Muscle of arm (tissue), 12 donors: ENCODE data around the gene DDIT3. TPM values are rescaled to one million over a fixed set of nuclear protein-coding genes. Genes with fewer than 3 reads are reported as not detected.

Source experiments
- DNase-seq: peaks from one replicate; pipeline ENCODE4 v3.0.0-alpha.2; 2013
- polyA plus RNA-seq, 12 donors: library from polyadenylated mRNA; unstranded; fragments of 120-200 nt; gene quantifications; one replicate each; pipeline ENCODE4 v1.2.1, GENCODE V29; 2013; ENCODE audit not compliant: insufficient read length in 12 of 12

DDIT3 gene
- polyA plus RNA-seq, 12 donors = 8.5 to 15.6 (median 13.2) TPM; not detected in 1

DNA sequence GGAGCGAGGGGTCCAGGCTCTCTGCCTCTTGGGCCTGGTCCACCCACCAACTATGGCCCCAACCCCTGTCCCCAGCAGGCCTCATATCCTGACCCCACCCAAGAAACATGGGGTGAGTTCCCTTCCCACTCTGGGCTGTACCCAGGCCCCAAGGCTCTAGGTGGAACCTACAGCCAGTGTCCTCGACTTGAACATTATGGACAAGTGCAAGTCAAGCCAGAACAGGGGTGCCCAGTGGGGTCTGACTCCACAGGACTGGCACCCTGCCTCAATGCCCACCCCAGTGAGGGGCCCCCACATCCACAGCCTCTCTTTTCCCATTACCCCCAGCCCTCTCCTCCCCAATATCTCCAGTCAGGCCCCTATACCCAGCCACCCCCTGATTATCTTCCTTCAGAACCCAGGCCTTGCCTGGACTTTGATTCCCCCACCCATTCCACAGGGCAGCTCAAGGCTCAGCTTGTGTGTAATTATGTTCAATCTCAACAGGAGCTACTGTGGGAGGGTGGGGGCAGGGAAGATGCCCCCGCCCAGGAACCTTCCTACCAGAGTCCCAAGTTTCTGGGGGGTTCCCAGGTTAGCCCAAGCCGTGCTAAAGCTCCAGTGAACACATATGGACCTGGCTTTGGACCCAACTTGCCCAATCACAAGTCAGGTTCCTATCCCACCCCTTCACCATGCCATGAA is 49.2 kb downstream of the DDIT3 start:
- DNase-seq = no peak

DNA sequence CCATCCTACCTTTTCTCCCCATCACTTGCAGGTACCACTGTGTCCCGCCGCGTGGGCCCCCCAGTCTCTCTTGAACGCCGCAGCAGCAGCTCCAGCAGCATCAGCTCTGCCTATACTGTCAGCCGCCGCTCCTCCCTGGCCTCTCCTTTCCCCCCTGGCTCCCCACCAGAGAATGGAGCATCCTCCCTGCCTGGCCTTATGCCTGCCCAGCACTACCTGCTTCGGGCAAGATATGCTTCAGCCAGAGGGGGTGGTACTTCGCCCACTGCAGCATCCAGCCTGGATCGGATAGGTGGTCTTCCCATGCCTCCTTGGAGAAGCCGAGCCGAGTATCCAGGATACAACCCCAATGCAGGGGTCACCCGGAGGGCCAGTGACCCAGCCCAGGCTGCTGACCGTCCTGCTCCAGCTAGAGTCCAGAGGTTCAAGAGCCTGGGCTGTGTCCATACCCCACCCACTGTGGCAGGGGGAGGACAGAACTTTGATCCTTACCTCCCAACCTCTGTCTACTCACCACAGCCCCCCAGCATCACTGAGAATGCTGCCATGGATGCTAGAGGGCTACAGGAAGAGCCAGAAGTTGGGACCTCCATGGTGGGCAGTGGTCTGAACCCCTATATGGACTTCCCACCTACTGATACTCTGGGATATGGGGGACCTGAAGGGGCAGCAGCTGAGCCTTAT is 49.9 kb downstream of the DDIT3 start:
- DNase-seq = no peak

DNA sequence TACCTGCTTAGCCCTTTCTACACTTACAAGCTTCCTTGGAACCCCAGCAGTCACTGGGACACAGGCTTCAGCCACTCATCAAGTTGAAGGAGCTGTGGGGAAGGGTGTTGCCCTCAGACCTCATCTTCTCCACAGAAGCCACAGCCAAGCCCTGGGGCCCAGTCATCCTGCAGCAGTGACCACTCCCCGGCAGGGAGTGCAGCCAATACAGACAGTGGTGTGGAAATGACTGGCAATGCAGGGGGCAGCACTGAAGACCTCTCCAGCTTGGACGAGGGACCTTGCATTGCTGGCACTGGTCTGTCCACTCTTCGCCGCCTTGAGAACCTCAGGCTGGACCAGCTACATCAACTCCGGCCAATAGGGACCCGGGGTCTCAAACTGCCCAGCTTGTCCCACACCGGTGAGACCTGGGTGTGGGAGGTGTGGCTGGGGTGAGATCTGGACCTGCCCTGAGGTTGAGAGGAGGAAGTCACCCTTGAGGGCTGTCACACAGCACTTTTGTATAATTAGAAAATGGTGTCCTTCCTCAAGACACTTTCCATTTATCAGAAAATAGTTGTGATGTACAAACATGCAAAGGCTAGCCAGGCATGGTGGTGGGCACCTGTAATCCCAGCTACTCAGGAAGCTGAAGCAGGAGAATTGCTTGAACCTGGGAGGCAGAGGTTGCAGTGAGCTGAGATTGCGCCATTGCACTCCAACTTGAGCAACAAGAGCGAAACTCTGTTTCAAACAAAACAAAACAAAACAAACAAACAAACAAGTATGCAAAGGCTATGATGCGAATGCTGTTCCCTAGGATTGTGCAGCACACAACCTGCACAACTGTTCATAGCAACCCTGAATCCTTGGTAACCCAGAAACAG is 50.8 kb downstream of the DDIT3 start:
- DNase-seq = no peak

DNA sequence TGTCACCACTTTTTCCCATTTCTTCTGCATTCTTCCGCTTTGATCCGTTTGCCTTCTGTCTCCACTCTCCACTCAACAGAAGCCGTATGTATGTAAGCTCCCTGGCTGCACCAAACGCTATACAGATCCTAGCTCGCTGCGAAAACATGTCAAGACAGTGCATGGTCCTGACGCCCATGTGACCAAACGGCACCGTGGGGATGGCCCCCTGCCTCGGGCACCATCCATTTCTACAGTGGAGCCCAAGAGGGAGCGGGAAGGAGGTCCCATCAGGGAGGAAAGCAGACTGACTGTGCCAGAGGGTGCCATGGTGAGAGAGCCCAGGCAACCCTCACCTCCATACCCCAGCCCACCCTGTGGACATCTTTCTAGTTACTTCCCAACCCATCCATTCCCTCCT is 52.4 kb downstream of the DDIT3 start:
- no peak for DNase-seq

DNA sequence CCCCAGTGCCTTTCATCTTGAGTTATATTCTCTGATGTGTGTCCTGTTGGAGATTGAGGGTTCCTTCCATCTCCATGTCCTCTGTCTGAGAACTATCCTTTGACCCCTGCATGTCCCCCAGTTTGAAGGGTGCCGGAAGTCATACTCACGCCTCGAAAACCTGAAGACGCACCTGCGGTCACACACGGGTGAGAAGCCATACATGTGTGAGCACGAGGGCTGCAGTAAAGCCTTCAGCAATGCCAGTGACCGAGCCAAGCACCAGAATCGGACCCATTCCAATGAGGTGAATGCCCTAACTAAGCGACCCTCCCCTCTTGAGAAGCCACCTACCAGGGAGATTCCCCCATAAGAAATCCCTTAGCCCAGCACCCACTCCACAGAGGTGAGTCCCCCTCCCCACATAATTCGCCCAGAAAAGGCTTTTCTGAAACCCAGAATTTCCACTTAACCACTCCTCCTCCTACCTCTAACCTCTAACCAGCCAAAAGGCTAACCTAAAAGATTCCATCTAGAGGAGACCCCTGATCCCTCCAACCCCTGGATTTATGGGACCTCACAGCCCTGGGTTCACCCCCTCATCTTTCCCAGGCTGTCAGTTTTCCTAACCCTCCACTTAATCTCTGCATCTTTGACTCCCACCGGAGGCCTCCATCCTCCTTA is 53.0 kb downstream of the DDIT3 start:
- no peak for DNase-seq

Other genes starting within 250 kb of the DDIT3 start
- 10 to 100 TPM in 11 of 12 donors, not detected in 1; 36.4 to 92.7 (median 55.7) TPM for gene R3HDM2, start 89.5 kb downstream of the DDIT3 start, polyA plus RNA-seq
- under 1 TPM in 8 of 12 donors, not detected in 4; 0.07 to 0.33 (median 0.15) TPM for gene INHBC, start 85.7 kb downstream of the DDIT3 start, polyA plus RNA-seq
- 1 to 10 TPM in 10 of 12 donors, not detected in 2; 1.0 to 3.4 (median 2.2) TPM for gene INHBE, start 65.2 kb downstream of the DDIT3 start, polyA plus RNA-seq
- 10 to 100 TPM in 6 of 12 donors, 1 to 10 TPM in 5, not detected in 1; 4.9 to 48.6 (median 10.1) TPM for gene GLI1, start 60.7 kb downstream of the DDIT3 start, polyA plus RNA-seq
- 10 to 100 TPM in 2 of 12 donors, 1 to 10 TPM in 9, not detected in 1; 3.4 to 18.7 (median 5.6) TPM for gene ARHGAP9, start 40.6 kb downstream of the DDIT3 start, polyA plus RNA-seq
- gene MARS1, start 32.4 kb downstream of the DDIT3 start, polyA plus RNA-seq = 100 to 1,000 TPM in 4 of 12 donors, 10 to 100 TPM in 7, not detected in 1; 77.3 to 150 (median 93.0) TPM
- 10 to 100 TPM in 11 of 12 donors, not detected in 1; 28.7 to 61.8 (median 39.2) TPM for gene MBD6, start 2.3 kb upstream of the DDIT3 start, polyA plus RNA-seq
- gene DCTN2, start 26.7 kb upstream of the DDIT3 start, polyA plus RNA-seq = 100 to 1,000 TPM in 11 of 12 donors, not detected in 1; 142 to 314 (median 155) TPM
- 1 to 10 TPM in 1 of 12 donors, under 1 TPM in 10, not detected in 1; 0.04 to 5.2 (median 0.21) TPM for gene KIF5A, start 29.5 kb upstream of the DDIT3 start, polyA plus RNA-seq
- 10 to 100 TPM in 11 of 12 donors, not detected in 1; 11.2 to 20.7 (median 12.2) TPM for gene PIP4K2C, start 70.7 kb upstream of the DDIT3 start, polyA plus RNA-seq
- gene DTX3, start 84.3 kb upstream of the DDIT3 start, polyA plus RNA-seq = 10 to 100 TPM in 11 of 12 donors, not detected in 1; 20.8 to 48.7 (median 27.1) TPM
- gene ARHGEF25, start 90.9 kb upstream of the DDIT3 start, polyA plus RNA-seq = 10 to 100 TPM in 11 of 12 donors, not detected in 1; 24.8 to 40.3 (median 34.3) TPM
- 10 to 100 TPM in 1 of 12 donors, 1 to 10 TPM in 10, not detected in 1; 1.7 to 12.2 (median 2.6) TPM for gene B4GALNT1, start 112.7 kb upstream of the DDIT3 start, polyA plus RNA-seq
- gene OS9, start 173.6 kb upstream of the DDIT3 start, polyA plus RNA-seq = 100 to 1,000 TPM in 10 of 12 donors, 10 to 100 TPM in 1, not detected in 1; 98.8 to 179 (median 121) TPM
- gene AGAP2, start 218.2 kb upstream of the DDIT3 start, polyA plus RNA-seq = 10 to 100 TPM in 3 of 12 donors, 1 to 10 TPM in 8, not detected in 1; 5.4 to 36.1 (median 8.7) TPM
- 10 to 100 TPM in 11 of 12 donors, not detected in 1; 40.6 to 55.8 (median 46.6) TPM for gene TSPAN31, start 224.5 kb upstream of the DDIT3 start, polyA plus RNA-seq
- gene CDK4, start 231.8 kb upstream of the DDIT3 start, polyA plus RNA-seq = 100 to 1,000 TPM in 11 of 12 donors, not detected in 1; 106 to 176 (median 131) TPM
- 10 to 100 TPM in 3 of 12 donors, 1 to 10 TPM in 8, not detected in 1; 5.1 to 12.2 (median 7.8) TPM for gene MARCHF9, start 234.6 kb upstream of the DDIT3 start, polyA plus RNA-seq
- gene CYP27B1, start 246.6 kb upstream of the DDIT3 start, polyA plus RNA-seq = 1 to 10 TPM in 5 of 12 donors, under 1 TPM in 5, not detected in 2; 0.43 to 1.6 (median 0.86) TPM